Stimulated activated CD8-positive, alpha-beta memory T cell treated with anti-CD3 and anti-CD28 coated beads, Interleukin-12 subunit alpha, Interleukin-12 subunit beta, amount 100 ng/mL, for 24 hours (primary cell): ENCODE measurements around the gene SYNDIG1L.
"Not testable (repeated sequence)": the region's sequence is repeated elsewhere in the genome, so short reads cannot be mapped to it uniquely, and the experiment has no call there.

ENCODE experiments used
- DNase-seq: peaks from one replicate; pipeline ENCODE4 v3.0.0-alpha.2; 2020; ENCODE audit errors: extremely low read depth

Gene SYNDIG1L

GRCh38 chr14:74426202-74426582, at the start of gene SYNDIG1L:
SYNDIG1L (minus strand) TSS chr14:74426210; CDS start chr14:74409744, 16,466 bp downstream.
- DNase-seq, result no peak

GRCh38 chr14:74475678-74476077, 49.7 kb upstream of the SYNDIG1L start:
- DNase-seq, result no peak

GRCh38 chr14:74474376-74474775, 48.4 kb upstream of the SYNDIG1L start:
- DNase-seq, result no peak

- no peak for DNase-seq
Observed at GRCh38 chr14:74472601-74473000, 46.6 kb upstream of the SYNDIG1L start.

GRCh38 chr14:74469548-74470518, 43.8 kb upstream of the SYNDIG1L start:
- DNase-seq, result no peak

GRCh38 chr14:74468513-74468912, 42.5 kb upstream of the SYNDIG1L start:
- DNase-seq, result no peak

- DNase-seq, result no peak
Observed at GRCh38 chr14:74465335-74465734, 39.3 kb upstream of the SYNDIG1L start.

GRCh38 chr14:74464785-74465184, 38.8 kb upstream of the SYNDIG1L start:
- no peak for DNase-seq

- DNase-seq, result no peak
Observed at GRCh38 chr14:74463697-74464096, 37.7 kb upstream of the SYNDIG1L start.

- no peak for DNase-seq
Observed at GRCh38 chr14:74462993-74463392, 37.0 kb upstream of the SYNDIG1L start.

GRCh38 chr14:74459976-74460375, 34.0 kb upstream of the SYNDIG1L start:
- DNase-seq, result no peak

GRCh38 chr14:74459289-74459946, 33.4 kb upstream of the SYNDIG1L start:
- no peak for DNase-seq

GRCh38 chr14:74457565-74457895, 31.5 kb upstream of the SYNDIG1L start:
- DNase-seq, result no peak

GRCh38 chr14:74456684-74457564, 30.9 kb upstream of the SYNDIG1L start:
- DNase-seq, result no peak

GRCh38 chr14:74454397-74454796, 28.4 kb upstream of the SYNDIG1L start:
- not testable (repeated sequence) for DNase-seq

- DNase-seq, result no peak
Observed at GRCh38 chr14:74444866-74445265, 18.9 kb upstream of the SYNDIG1L start.

- DNase-seq, result no peak
Observed at GRCh38 chr14:74442757-74443156, 16.7 kb upstream of the SYNDIG1L start.

GRCh38 chr14:74441113-74441512, 15.1 kb upstream of the SYNDIG1L start:
- DNase-seq, result no peak

GRCh38 chr14:74438351-74438915, 12.4 kb upstream of the SYNDIG1L start:
- DNase-seq, result no peak

GRCh38 chr14:74437496-74438053, 11.6 kb upstream of the SYNDIG1L start:
- DNase-seq, result no peak

- no peak for DNase-seq
Observed at GRCh38 chr14:74434294-74434693, 8.3 kb upstream of the SYNDIG1L start.
